Gastroesophageal sphincter (tissue), 3 donors: ENCODE results near the gene NRAP.

Experiments used
- EP300 ChIP-seq: sonication (generic); formaldehyde crosslinking; IDR thresholded peaks from one replicate; pipeline ENCODE4 v1.6.1; 2017; ENCODE audit warnings: antibody characterized with exemption, mild to moderate bottlenecking
- POLR2A ChIP-seq, 2 donors: fragments of 450-650 bp; IDR thresholded peaks; one replicate each; pipeline ENCODE4 v1.6.1; 2017; ENCODE audit warnings: antibody characterized with exemption in 2 of 2, mild to moderate bottlenecking in 2 of 2, moderate library complexity in 1 of 2
- POLR2AphosphoS5 ChIP-seq: sonication (generic); formaldehyde crosslinking; IDR thresholded peaks from one replicate; pipeline ENCODE4 v1.6.1; 2017; ENCODE audit warnings: antibody characterized with exemption
- TF ChIP-seq, protein P1 (sequence below), 4 experiments: fragments of 200-600 bp in 2 of 4; fragments of 450-650 bp in 2 of 4; sonication (generic) in 1 of 4; IDR thresholded peaks; one replicate each; pipeline ENCODE4 v1.5.1; 2017 to 2019; ENCODE audit warnings: antibody characterized with exemption in 4 of 4, mild to moderate bottlenecking in 2 of 4, moderate library complexity in 2 of 4

GRCh38 chr10:113651021-113651420 is 12.8 kb downstream of the NRAP start:
- TF ChIP-seq POLR2A (IDR thresholded peaks at IDR 0.05) (no peak), EP300 (no peak), POLR2AphosphoS5 (no peak)
- TF ChIP-seq, protein P1, sequence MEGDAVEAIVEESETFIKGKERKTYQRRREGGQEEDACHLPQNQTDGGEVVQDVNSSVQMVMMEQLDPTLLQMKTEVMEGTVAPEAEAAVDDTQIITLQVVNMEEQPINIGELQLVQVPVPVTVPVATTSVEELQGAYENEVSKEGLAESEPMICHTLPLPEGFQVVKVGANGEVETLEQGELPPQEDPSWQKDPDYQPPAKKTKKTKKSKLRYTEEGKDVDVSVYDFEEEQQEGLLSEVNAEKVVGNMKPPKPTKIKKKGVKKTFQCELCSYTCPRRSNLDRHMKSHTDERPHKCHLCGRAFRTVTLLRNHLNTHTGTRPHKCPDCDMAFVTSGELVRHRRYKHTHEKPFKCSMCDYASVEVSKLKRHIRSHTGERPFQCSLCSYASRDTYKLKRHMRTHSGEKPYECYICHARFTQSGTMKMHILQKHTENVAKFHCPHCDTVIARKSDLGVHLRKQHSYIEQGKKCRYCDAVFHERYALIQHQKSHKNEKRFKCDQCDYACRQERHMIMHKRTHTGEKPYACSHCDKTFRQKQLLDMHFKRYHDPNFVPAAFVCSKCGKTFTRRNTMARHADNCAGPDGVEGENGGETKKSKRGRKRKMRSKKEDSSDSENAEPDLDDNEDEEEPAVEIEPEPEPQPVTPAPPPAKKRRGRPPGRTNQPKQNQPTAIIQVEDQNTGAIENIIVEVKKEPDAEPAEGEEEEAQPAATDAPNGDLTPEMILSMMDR (IDR thresholded peaks at IDR 0.05): no peak
